Stomach smooth muscle (tissue), 2 donors: ENCODE measurements around the gene OR52M1.
"Not testable (repeated sequence)": the region's sequence is repeated elsewhere in the genome, so short reads cannot be mapped to it uniquely, and the experiment has no call there.

ENCODE experiments used
- H3K27ac ChIP-seq: one replicate; pipeline ENCODE4 v1.7.0; 2013; ENCODE audit warnings: mild to moderate bottlenecking, low read length, inconsistent platforms
- H3K27me3 ChIP-seq, 2 donors: one replicate each; pipeline ENCODE4 v1.7.0; 2013; ENCODE audit warnings: low read length in 2 of 2; ENCODE audit not compliant: insufficient read depth in 2 of 2, control insufficient read depth in 1 of 2
- H3K36me3 ChIP-seq, 2 donors: one replicate each; pipeline ENCODE4 v1.7.0; 2013; ENCODE audit warnings: low read length in 2 of 2; ENCODE audit not compliant: control insufficient read depth in 2 of 2, insufficient read depth in 2 of 2
- H3K4me1 ChIP-seq: one replicate; pipeline ENCODE4 v1.7.0; 2013; ENCODE audit warnings: low read length; ENCODE audit not compliant: control insufficient read depth, insufficient read depth
- H3K4me3 ChIP-seq, 2 donors: one replicate each; pipeline ENCODE4 v1.7.0; 2013; ENCODE audit warnings: low read length in 2 of 2
- H3K9ac ChIP-seq, 2 donors: one replicate each; pipeline ENCODE4 v1.7.0; 2013; ENCODE audit warnings: low read length in 2 of 2, mild to moderate bottlenecking in 1 of 2
- H3K9me3 ChIP-seq, 2 donors: one replicate each; pipeline ENCODE4 v1.7.0; 2013; ENCODE audit warnings: low read length in 2 of 2; ENCODE audit not compliant: control insufficient read depth in 2 of 2
- donor health status: healthy.
- donor health status: Pancreatic carcinoma.

Gene OR52M1

DNA sequence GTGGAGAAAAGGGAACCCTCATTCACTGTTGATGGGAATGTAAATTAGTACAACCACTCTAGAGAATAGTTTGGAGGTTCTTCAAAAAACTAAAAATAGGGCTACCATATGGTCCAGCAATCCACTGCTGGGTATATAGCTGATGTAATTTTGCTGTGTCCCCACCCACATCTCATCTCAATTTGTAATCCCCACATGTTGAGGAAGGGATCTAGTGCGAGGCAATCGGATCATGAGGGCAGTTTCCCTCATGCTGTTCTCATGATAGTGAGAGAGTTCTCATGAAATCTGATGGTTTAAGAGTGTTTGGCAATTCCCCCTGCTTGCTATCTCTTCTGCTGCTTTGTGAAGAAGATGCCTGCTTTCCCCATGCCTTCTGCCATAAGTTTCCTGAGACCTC is 17.1 kb upstream of the OR52M1 start:
- H3K9me3 ChIP-seq = no peaks in the 10 kb centered on the region
- H3K27me3 ChIP-seq = no peaks in the 10 kb centered on the region
- H3K9ac ChIP-seq = no peak overlapping the region
- no peaks in the 10 kb centered on the region for H3K36me3 ChIP-seq
- no peaks in the 10 kb centered on the region for H3K4me1 ChIP-seq
- no peak overlapping the region for H3K4me3 ChIP-seq
- no peak overlapping the region for H3K27ac ChIP-seq

DNA sequence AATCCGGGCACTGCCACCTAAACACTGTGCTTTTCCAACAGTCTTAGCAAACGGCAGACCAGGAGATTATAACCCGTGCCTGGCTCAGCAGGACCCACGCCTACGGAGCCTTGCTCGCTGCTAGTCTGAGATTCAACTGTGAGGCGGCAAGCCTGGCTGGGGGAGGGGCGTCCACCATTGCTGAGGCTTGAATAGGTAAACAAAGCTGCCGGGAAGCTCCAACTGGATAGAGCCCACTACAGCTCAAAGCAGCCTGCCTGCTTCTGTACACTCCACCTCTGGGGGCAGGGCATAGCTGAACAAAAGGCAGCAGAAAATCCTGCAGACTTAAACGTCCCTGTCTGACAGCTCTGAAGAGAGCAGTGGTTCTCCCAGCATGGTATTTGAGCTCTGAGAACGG is 13.3 kb upstream of the OR52M1 start:
- not testable (repeated sequence) for H3K27ac ChIP-seq, H3K9ac ChIP-seq, H3K9me3 ChIP-seq, H3K36me3 ChIP-seq, H3K4me3 ChIP-seq, H3K4me1 ChIP-seq, H3K27me3 ChIP-seq

DNA sequence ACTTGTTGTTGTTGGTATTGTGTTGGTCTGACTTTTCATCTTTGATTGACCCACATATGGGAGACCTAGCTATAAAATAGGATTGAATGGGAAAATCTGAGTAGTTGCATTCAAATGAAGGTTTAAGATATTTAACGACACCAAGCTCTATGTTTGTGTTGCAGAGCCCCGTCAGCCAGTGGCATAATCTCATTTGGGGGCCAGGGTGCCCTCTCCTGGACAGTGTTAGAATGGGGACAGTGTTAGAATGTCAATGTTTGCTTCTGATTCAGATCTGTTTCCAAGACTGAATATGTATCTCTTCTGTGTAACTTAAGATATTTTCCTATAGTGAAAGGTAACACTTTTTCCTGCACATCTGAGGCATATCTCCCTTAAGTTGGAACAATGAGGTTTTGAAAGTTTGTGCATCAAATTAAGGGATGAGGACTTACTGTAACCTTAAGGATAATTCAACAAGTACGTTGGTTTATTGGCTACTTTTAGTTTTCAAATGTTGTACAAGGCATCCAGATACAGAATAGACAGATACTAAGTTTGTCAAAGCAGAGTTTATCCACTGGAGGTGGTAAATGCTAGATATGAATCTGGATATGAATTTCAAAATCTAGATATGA is 5.3 kb upstream of the OR52M1 start:
- no peaks in the 10 kb centered on the region for H3K9me3 ChIP-seq
- no peaks in the 10 kb centered on the region for H3K4me1 ChIP-seq
- no peaks in the 10 kb centered on the region for H3K36me3 ChIP-seq
- no peak overlapping the region for H3K9ac ChIP-seq
- no peak overlapping the region for H3K27ac ChIP-seq
- no peaks in the 10 kb centered on the region for H3K27me3 ChIP-seq
- H3K4me3 ChIP-seq = no peak overlapping the region

DNA sequence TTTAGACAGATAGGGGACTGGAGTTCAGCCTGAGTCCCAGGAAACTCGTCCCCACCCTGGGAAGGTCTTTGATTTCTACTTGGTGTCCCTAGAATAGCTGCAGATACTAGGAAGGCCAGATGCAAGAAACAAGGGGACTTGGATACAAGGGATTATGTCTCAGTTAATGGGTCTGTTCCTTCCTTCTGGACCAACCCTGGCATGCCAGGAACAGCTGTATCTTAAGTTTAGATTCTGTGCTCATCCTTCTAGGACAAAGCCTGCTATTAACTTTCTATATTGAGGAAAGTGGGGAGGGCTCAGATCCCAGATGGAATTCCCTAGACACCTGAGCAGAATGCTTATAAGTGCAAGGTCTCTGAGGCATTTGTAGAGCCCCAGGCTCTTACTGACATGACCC is 3.9 kb upstream of the OR52M1 start:
- Histone ChIP-seq H3K36me3 (no peaks in the 10 kb centered on the region), H3K9ac (no peak overlapping the region), H3K4me1 (no peaks in the 10 kb centered on the region), H3K27ac (no peak overlapping the region), H3K4me3 (no peak overlapping the region), H3K27me3 (no peaks in the 10 kb centered on the region), H3K9me3 (no peaks in the 10 kb centered on the region)

DNA sequence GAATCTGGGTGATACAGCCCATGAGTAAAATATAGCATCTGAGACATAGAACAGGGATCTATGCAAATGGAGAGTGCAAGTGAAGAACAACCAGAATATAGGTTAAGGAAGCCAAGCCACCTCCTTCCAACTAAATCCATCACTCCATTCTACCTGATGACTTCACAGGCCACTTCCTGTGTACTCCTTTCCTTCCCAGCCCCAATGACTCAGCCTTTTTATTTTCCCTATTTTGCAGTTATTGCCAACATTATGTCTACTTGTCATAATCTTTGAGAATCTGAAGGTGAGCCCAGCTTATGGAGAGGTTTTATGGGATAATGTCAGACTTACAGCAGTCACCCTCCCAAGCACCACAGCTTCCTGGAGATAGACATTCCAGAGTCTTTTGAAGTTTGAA is 1.4 kb upstream of the OR52M1 start:
- Histone ChIP-seq H3K4me1 (no peaks in the 10 kb centered on the region), H3K9me3 (no peaks in the 10 kb centered on the region), H3K4me3 (no peak overlapping the region), H3K27ac (no peak overlapping the region), H3K9ac (no peak overlapping the region), H3K27me3 (no peaks in the 10 kb centered on the region), H3K36me3 (no peaks in the 10 kb centered on the region)

DNA sequence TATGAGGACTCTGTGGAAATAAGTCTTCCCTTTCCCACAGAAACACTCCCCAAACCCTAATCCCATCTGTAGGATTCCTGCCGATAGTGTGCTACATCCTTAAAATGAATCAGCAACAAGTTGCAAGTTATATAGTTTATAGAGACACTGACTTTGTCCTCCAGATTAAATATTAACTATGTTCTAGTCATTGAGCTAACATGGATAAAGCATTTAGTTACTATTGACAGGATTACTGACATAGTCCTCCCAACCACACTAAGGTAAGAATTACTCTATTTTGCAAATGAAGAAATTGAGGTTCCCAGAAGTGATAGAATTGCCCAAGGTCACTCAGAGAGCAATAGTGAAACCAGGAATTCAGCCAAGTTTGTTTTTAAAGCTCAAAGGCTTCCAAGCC is 1.9 kb downstream of the OR52M1 start:
- Histone ChIP-seq H3K27ac (no peak overlapping the region), H3K9ac (no peak overlapping the region), H3K36me3 (no peaks in the 10 kb centered on the region), H3K27me3 (no peaks in the 10 kb centered on the region), H3K4me1 (no peaks in the 10 kb centered on the region), H3K4me3 (no peak overlapping the region), H3K9me3 (peaks cover 3 to 4% of the 10 kb centered on the region in 2 donors)

DNA sequence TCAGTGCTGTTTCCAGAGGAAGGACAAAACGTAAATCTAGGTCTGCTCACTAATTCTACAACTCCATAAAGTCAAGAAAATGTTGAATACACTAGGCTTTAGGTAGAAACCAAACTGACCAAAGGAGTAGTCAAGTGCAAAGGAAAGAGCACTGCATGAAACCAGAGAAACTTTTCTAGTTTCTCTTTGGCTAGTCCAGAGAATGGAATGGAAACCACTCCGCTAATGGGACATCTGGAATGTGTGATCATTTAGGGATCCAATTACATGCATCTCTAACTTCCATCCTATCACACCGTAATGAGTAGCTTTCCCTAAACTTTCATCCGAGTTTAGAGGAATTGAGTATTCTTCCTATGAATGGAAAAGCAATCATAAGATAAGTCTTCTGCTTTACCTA is 2.4 kb downstream of the OR52M1 start:
- no peak overlapping the region for H3K27ac ChIP-seq
- H3K9me3 ChIP-seq = peaks cover 3 to 4% of the 10 kb centered on the region in 2 donors
- H3K9ac ChIP-seq = no peak overlapping the region
- no peaks in the 10 kb centered on the region for H3K4me1 ChIP-seq
- no peaks in the 10 kb centered on the region for H3K36me3 ChIP-seq
- no peak overlapping the region for H3K4me3 ChIP-seq
- H3K27me3 ChIP-seq = no peaks in the 10 kb centered on the region

DNA sequence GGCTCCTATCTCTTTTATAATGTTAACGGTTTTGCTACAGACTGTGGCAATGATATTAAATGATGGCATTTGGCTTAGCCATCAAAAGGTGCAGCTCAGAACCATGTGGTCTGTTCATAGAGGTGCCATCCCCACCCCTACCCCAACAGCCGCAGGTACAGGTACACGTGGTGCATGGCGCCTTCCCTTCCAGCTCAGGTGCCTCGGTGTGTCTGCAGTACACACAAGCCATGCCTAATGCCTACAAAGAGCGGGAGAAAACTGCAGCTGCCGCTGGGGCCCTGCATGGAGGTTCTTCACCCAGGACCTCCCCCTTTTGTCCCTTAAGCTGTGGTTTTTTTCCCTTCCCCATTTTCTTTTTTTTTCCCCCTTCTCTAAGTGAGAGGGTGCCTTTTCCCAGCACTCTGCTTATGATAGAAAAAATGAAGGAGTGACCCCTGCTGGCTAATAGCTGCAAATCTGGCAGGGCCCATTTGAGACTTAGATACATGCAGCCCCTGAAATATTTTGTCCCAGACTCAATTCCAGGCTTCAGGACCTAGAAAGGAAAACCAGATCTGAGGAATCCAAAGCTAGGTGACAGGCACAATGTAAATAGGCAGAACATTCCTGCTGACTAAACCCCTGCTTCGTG is 6.5 kb downstream of the OR52M1 start:
- Histone ChIP-seq H3K4me1 (no peaks in the 10 kb centered on the region), H3K4me3 (no peak overlapping the region), H3K36me3 (no peaks in the 10 kb centered on the region), H3K27me3 (no peaks in the 10 kb centered on the region), H3K27ac (no peak overlapping the region), H3K9me3 (peaks cover 4 to 6% of the 10 kb centered on the region in 2 donors), H3K9ac (no peak overlapping the region)

DNA sequence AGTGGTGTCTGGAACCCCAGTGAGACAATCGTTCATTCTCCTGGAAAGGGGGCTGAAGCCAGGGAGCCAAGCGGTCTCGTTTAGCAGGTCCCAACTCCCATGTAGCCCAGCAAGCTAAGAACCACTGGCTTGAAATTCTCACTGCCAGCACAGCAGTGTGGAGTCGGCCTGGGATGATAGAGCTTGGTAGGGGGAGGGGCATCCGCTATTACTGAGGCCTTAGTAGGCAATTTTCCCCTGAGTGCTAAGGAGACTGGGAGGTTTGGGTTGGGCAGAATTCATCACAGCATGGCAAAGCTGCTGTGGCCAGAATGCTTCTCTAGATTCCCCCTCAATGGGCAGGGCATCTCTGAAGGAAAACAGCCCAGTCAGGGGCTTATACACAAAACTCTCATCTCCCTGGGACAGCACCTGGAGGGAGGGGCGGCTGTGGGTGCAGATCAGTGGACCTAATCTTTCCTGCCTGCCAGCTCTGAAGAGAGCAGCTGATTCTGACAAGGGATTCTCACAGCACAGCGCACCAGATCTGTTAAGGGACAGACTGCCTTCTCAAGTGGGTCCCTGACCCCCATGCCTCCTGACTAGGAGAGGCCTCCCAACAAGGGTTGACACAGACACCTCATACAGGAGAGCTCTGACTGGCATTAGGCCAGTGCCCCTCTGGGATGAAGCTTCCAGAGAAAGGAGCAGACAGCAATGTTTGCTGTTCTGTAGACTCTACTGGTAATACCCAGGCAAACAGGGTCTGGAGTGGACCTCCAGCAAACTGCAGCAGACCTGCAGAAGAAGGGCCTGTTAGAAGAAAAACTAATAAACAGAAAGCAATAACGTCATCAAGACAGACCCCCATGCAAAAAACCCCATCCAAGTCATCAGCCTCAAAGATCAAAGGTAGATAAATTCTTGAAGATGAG is 14.8 kb downstream of the OR52M1 start:
- Histone ChIP-seq H3K9me3 (peaks cover 0 to 5% of the 10 kb centered on the region in 2 donors), H3K4me1 (no peaks in the 10 kb centered on the region)

DNA sequence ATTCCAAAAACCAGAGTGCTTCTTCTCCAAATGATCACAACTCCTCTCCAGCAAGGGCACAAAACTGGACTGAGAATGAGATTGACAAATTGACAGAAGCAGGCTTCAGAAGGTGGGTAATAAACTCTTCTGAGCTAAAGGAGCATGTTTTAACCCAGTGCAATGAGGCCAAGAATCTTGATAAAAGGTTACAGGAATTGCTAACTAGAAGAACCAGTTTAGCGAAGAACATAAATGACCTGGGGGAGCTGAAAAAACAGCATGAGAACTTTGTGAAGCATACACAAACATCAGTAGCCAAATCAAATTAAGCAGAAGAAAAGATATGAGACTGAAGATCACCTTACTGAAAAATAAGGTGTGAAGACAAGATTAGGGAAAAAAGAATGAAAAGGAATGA is 15.5 kb downstream of the OR52M1 start:
- H3K4me1 ChIP-seq = no peaks in the 10 kb centered on the region
- H3K9me3 ChIP-seq = peaks cover 0 to 5% of the 10 kb centered on the region in 2 donors
- H3K36me3 ChIP-seq = no peaks in the 10 kb centered on the region
- no peak overlapping the region for H3K9ac ChIP-seq
- H3K4me3 ChIP-seq = no peak overlapping the region
- no peak overlapping the region for H3K27ac ChIP-seq
- no peaks in the 10 kb centered on the region for H3K27me3 ChIP-seq

More for the DNA sequence above, 14.8 kb downstream of the OR52M1 start:
- Histone ChIP-seq H3K9ac (no peak overlapping the region), H3K36me3 (no peaks in the 10 kb centered on the region), H3K27ac (no peak overlapping the region), H3K27me3 (no peaks in the 10 kb centered on the region), H3K4me3 (no peak overlapping the region)

DNA sequence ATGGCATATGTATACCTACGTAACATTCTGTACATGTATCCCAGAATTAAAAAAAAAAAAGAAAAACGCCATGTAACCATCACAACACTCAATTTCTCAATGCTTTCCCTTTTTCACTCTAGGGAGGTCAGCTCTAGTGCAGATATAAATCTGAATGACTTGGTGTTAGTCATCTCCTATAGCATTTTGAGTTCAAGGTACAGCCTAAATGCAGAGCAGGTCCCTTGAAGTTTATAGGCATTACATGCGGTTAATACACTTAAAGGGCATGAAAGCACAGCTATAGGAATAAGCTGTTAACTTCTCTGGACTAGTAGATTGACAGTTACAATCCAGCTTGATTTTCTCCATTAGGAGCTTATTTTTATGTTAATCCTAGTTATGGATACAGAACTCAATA is 20.4 kb downstream of the OR52M1 start:
- Histone ChIP-seq H3K27ac (no peak overlapping the region), H3K9ac (no peak overlapping the region), H3K9me3 (peaks cover 2 to 5% of the 10 kb centered on the region in 2 donors), H3K36me3 (no peaks in the 10 kb centered on the region), H3K4me1 (no peaks in the 10 kb centered on the region), H3K27me3 (no peaks in the 10 kb centered on the region), H3K4me3 (no peak overlapping the region)
